Duodenal mucosa (tissue), 2 donors: Measurements from ENCODE around the gene NOX4.

Experiments
- H3K27ac ChIP-seq: one replicate; pipeline ENCODE4 v1.7.0; 2013; ENCODE audit warnings: low read depth, low read length
- H3K27me3 ChIP-seq, 2 donors: one replicate each; pipeline ENCODE4 v1.7.0; 2013; ENCODE audit warnings: low read length in 2 of 2, control low read depth in 1 of 2; ENCODE audit not compliant: insufficient read depth in 2 of 2, control insufficient read depth in 1 of 2
- H3K36me3 ChIP-seq, 2 donors: one replicate each; pipeline ENCODE4 v1.7.0; 2013; ENCODE audit warnings: low read length in 2 of 2, control low read depth in 1 of 2; ENCODE audit not compliant: insufficient read depth in 2 of 2, control insufficient read depth in 1 of 2
- H3K4me1 ChIP-seq, 2 donors: one replicate each; pipeline ENCODE4 v1.7.0; 2013; ENCODE audit warnings: low read length in 2 of 2, control low read depth in 1 of 2; ENCODE audit not compliant: insufficient read depth in 2 of 2, control insufficient read depth in 1 of 2
- H3K4me3 ChIP-seq, 2 donors: one replicate each; pipeline ENCODE4 v1.7.0; 2013; ENCODE audit warnings: low read length in 2 of 2, low read depth in 1 of 2
- H3K9ac ChIP-seq, 2 donors: one replicate each; pipeline ENCODE4 v1.7.0; 2013; ENCODE audit warnings: low read length in 2 of 2, low read depth in 1 of 2
- H3K9me3 ChIP-seq, 2 donors: one replicate each; pipeline ENCODE4 v1.7.0; 2013; ENCODE audit warnings: low read length in 2 of 2, control low read depth in 1 of 2; ENCODE audit not compliant: control insufficient read depth in 1 of 2

Gene NOX4

DNA sequence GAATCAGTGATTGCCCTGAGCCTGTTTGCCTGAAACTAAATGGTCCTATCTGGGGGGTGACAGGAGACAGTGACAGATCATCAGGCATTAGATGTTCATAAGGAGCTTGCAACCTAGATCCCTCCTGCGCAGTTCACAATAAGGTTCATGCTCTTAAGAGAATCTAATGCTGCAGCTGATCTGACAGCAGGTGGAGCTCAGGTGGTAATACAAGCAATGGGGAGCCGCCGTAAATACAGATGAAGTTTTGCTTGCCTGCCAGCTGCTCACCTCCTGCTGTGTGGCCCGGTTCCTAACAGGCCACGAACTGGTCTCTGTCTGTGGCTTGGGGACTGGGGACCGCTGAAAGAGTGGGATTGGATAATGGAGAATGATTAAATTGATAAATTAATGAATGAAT is 14.0 kb downstream of the NOX4 start:
- Histone ChIP-seq H3K27me3 (no peaks in the 10 kb centered on the region), H3K4me1 (no peaks in the 10 kb centered on the region), H3K27ac (no peak overlapping the region), H3K9me3 (no peaks in the 10 kb centered on the region), H3K4me3 (no peak overlapping the region), H3K36me3 (no peaks in the 10 kb centered on the region), H3K9ac (no peak overlapping the region)

DNA sequence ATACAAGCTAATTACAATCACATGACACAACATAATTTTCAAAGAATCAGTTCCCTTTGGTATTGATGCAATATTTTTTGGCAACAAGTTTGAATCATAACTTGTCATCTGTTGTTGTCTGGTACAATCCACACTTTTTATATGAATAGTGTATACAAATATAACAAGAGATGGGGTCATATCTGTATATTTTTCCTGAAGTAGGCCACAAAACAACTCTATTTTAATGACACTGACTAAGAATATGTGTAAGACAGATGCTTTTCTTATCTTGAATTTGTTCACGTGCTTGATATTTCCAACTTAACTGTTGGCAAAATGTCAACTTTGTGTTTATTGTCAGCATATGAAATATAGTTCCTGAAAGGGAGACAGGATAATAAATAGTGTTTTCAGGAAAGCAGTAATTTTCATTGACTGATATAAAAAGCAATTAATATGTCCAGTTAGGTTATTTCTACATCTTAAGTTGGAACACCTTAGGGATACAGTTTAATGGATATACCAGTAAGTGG is 27.9 kb downstream of the NOX4 start:
- no peaks in the 10 kb centered on the region for H3K36me3 ChIP-seq
- no peaks in the 10 kb centered on the region for H3K27me3 ChIP-seq
- no peak overlapping the region for H3K4me3 ChIP-seq
- peaks cover 0 to 2% of the 10 kb centered on the region in 2 donors for H3K9me3 ChIP-seq
- H3K9ac ChIP-seq, result no peak overlapping the region
- no peaks in the 10 kb centered on the region for H3K4me1 ChIP-seq
- no peak overlapping the region for H3K27ac ChIP-seq

DNA sequence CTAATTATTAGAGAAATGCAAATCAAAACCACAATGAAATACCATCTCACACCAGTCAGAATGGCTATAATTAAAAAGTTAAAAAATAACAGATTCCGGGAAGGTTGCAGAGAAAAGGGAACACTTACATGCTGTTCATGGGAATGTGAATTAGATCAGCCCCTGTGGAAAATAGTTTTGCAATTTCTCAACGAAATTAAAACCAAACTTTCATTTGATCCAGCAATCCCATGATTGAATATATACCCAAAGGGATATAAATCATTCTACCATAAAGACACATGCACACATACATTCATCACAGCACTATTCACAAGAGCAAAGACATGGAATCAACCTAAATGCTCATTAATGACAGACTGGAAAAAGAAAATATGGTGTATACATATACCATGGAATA is 32.5 kb downstream of the NOX4 start:
- no peaks in the 10 kb centered on the region for H3K4me1 ChIP-seq
- H3K27ac ChIP-seq, result no peak overlapping the region
- no peaks in the 10 kb centered on the region for H3K36me3 ChIP-seq
- H3K4me3 ChIP-seq, result no peak overlapping the region
- H3K9ac ChIP-seq, result no peak overlapping the region
- no peaks in the 10 kb centered on the region for H3K27me3 ChIP-seq
- peaks cover 2 to 4% of the 10 kb centered on the region in 2 donors for H3K9me3 ChIP-seq

GRCh38 chr11:89457190-89457589 is 34.0 kb downstream of the NOX4 start:
- no peak overlapping the region for H3K27ac ChIP-seq
- no peak overlapping the region for H3K9ac ChIP-seq
- H3K36me3 ChIP-seq, result no peaks in the 10 kb centered on the region
- no peak overlapping the region for H3K4me3 ChIP-seq
- H3K9me3 ChIP-seq, result peaks cover 2 to 4% of the 10 kb centered on the region in 2 donors
- no peaks in the 10 kb centered on the region for H3K4me1 ChIP-seq
- H3K27me3 ChIP-seq, result no peaks in the 10 kb centered on the region

GRCh38 chr11:89456681-89457080 is 34.5 kb downstream of the NOX4 start:
- Histone ChIP-seq H3K4me3 (no peak overlapping the region), H3K27ac (no peak overlapping the region), H3K27me3 (no peaks in the 10 kb centered on the region), H3K9me3 (peaks cover 2 to 4% of the 10 kb centered on the region in 2 donors), H3K9ac (no peak overlapping the region), H3K4me1 (no peaks in the 10 kb centered on the region), H3K36me3 (no peaks in the 10 kb centered on the region)

DNA sequence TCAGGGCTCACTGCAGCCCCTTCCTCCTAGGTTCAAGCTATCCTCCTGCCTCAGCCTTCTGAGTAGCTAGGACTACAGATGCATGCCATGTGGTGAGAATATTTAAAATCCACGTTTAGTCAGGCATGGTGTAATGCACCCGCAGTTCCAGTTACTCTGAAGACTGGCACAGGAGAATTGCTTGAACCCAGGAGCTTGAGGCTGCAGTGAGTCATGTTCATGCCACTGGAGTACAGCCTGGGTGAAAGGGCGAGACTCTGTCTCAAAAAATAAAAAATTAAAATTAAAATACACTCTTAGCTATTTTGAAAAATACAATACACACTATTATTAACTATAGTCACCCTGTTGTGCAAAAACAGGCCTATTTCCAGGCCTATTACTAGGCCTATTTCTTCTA is 38.4 kb downstream of the NOX4 start:
- Histone ChIP-seq H3K36me3 (no peaks in the 10 kb centered on the region), H3K4me1 (no peaks in the 10 kb centered on the region), H3K27ac (no peak overlapping the region), H3K9me3 (peaks cover 0 to 4% of the 10 kb centered on the region in 2 donors), H3K27me3 (no peaks in the 10 kb centered on the region), H3K9ac (no peak overlapping the region), H3K4me3 (no peak overlapping the region)

DNA sequence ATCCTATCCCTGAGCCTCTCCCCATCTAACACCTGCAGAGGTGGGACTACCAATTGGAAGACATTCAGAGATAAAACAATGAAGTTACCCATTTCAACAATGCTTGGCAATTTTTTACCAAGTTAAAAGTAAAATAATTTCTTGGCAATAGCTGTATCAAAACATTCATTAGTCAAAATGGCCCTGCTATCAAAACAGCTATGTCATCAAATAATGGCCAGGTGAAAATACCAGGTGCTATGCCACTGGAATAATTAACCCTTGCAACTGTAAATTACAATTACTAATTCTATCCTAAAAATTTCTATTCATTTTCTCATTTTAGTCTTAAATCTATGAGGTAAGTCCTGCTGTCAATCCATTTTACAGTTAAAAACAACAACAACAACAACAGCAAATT is 43.3 kb downstream of the NOX4 start:
- no peaks in the 10 kb centered on the region for H3K27me3 ChIP-seq
- H3K36me3 ChIP-seq, result no peaks in the 10 kb centered on the region
- H3K27ac ChIP-seq, result no peak overlapping the region
- H3K9ac ChIP-seq, result no peak overlapping the region
- no peak overlapping the region for H3K4me3 ChIP-seq
- no peaks in the 10 kb centered on the region for H3K9me3 ChIP-seq
- no peaks in the 10 kb centered on the region for H3K4me1 ChIP-seq

- Histone ChIP-seq H3K27me3 (no peaks in the 10 kb centered on the region), H3K9me3 (no peaks in the 10 kb centered on the region), H3K4me3 (no peak overlapping the region), H3K9ac (no peak overlapping the region), H3K27ac (no peak overlapping the region), H3K4me1 (no peaks in the 10 kb centered on the region), H3K36me3 (no peaks in the 10 kb centered on the region)
These were observed 47.5 kb downstream of the NOX4 start for GRCh38 chr11:89443361-89444322.

- Histone ChIP-seq H3K9ac (no peak overlapping the region), H3K36me3 (no peaks in the 10 kb centered on the region), H3K9me3 (no peaks in the 10 kb centered on the region), H3K4me3 (no peak overlapping the region), H3K4me1 (no peaks in the 10 kb centered on the region), H3K27me3 (no peaks in the 10 kb centered on the region), H3K27ac (no peak overlapping the region)
These were observed 48.4 kb downstream of the NOX4 start for GRCh38 chr11:89442801-89443200.

- no peak overlapping the region for H3K4me3 ChIP-seq
- no peak overlapping the region for H3K27ac ChIP-seq
- H3K36me3 ChIP-seq, result no peaks in the 10 kb centered on the region
- no peaks in the 10 kb centered on the region for H3K27me3 ChIP-seq
- H3K9ac ChIP-seq, result no peak overlapping the region
- H3K9me3 ChIP-seq, result no peaks in the 10 kb centered on the region
- no peaks in the 10 kb centered on the region for H3K4me1 ChIP-seq
These were observed 49.6 kb downstream of the NOX4 start for GRCh38 chr11:89441606-89442005.
